GM18951 (cell line): ENCODE results near the gene FAM171A1.
"Not testable (repeated sequence)": the region's sequence is repeated elsewhere in the genome, so short reads cannot be mapped to it uniquely, and the experiment has no call there.

Source experiments
- POLR2A ChIP-seq: IDR thresholded peaks from 4 replicates; pipeline ENCODE4 v1.6.1; 2011; ENCODE audit warnings: mild to moderate bottlenecking; ENCODE audit not compliant: insufficient read length, insufficient read depth; ENCODE audit errors: extremely low read depth
- in situ Hi-C: fragments of 300-500 bp; cut with MboI; formaldehyde crosslinking; loops from one replicate; pipeline ENCODE4 v1.12.0; 2022; ENCODE audit warnings: low sequenced_read_pairs, mixed read lengths, inconsistent platforms; ENCODE audit not compliant: unreplicated experiment

Gene FAM171A1

GRCh38 chr10:15293862-15294842 is 76.9 kb downstream of the FAM171A1 start:
- no peak for TF ChIP-seq POLR2A
- in situ Hi-C loops = no loop called here

- in situ Hi-C loops = no loop called here
These were observed 80.4 kb downstream of the FAM171A1 start for GRCh38 chr10:15290671-15291070.

GRCh38 chr10:15290150-15290549 is 80.9 kb downstream of the FAM171A1 start:
- in situ Hi-C loops = no loop called here
- TF ChIP-seq POLR2A = no peak

More at GRCh38 chr10:15290671-15291070, 80.4 kb downstream of the FAM171A1 start:
- TF ChIP-seq POLR2A = no peak

GRCh38 chr10:15280974-15281373 is 90.1 kb downstream of the FAM171A1 start:
- in situ Hi-C loops = no loop called here
- no peak for TF ChIP-seq POLR2A

GRCh38 chr10:15280462-15280861 is 90.6 kb downstream of the FAM171A1 start:
- TF ChIP-seq POLR2A = no peak
- in situ Hi-C loops = no loop called here

- in situ Hi-C loops = no loop called here
- TF ChIP-seq POLR2A = no peak
These were observed 91.9 kb downstream of the FAM171A1 start for GRCh38 chr10:15279236-15279635.

- in situ Hi-C loops = no loop called here
- TF ChIP-seq POLR2A = no peak
These were observed 92.3 kb downstream of the FAM171A1 start for GRCh38 chr10:15278786-15279185.

- in situ Hi-C loops = not testable (repeated sequence)
These were observed 95.0 kb downstream of the FAM171A1 start for GRCh38 chr10:15276039-15276438.

- in situ Hi-C loops = not testable (repeated sequence)
These were observed 101.3 kb downstream of the FAM171A1 start for GRCh38 chr10:15269838-15270237.

GRCh38 chr10:15267496-15267895 is 103.6 kb downstream of the FAM171A1 start:
- no peak for TF ChIP-seq POLR2A
- in situ Hi-C loops = no loop called here

- no peak for TF ChIP-seq POLR2A
- in situ Hi-C loops = no loop called here
These were observed 105.0 kb downstream of the FAM171A1 start for GRCh38 chr10:15266117-15266516.

GRCh38 chr10:15265558-15265957 is 105.5 kb downstream of the FAM171A1 start:
- no peak for TF ChIP-seq POLR2A
- in situ Hi-C loops = no loop called here

- TF ChIP-seq POLR2A = no peak
- in situ Hi-C loops = no loop called here
These were observed 106.0 kb downstream of the FAM171A1 start for GRCh38 chr10:15265056-15265455.

GRCh38 chr10:15263657-15264323 is 107.3 kb downstream of the FAM171A1 start:
- no peak for TF ChIP-seq POLR2A
- in situ Hi-C loops = no loop called here

GRCh38 chr10:15262036-15262713 is 108.9 kb downstream of the FAM171A1 start:
- in situ Hi-C loops = no loop called here
- no peak for TF ChIP-seq POLR2A
